Esophagus squamous epithelium (tissue), 5 donors: ENCODE results near the gene SMIM12. TPM values are rescaled to one million over a fixed set of nuclear protein-coding genes. Genes with fewer than 3 reads are reported as not detected.

Source experiments
- DNase-seq: peaks from one replicate; lab custom pipeline; 2025; lab: John Stamatoyannopoulos, UW
- H3K27ac ChIP-seq, 4 donors: fragments of 200-600 bp; sonication (generic); one replicate each; pipeline ENCODE4 v1.5.1; 2016 to 2019; ENCODE audit warnings: mild to moderate bottlenecking in 1 of 4
- H3K27me3 ChIP-seq, 4 donors: fragments of 200-600 bp; sonication (generic); 1 replicate in 3 of 4; 2 replicates in 1 of 4; pipeline versions ENCODE4 v1.5.1 to v1.6.0; 2017 to 2021; ENCODE audit warnings: antibody characterized with exemption in 1 of 4
- H3K36me3 ChIP-seq, 3 donors: fragments of 200-600 bp; sonication (generic); one replicate each; pipeline ENCODE4 v1.5.1; 2016 to 2019
- H3K4me1 ChIP-seq, 3 donors: fragments of 200-600 bp; sonication (generic); one replicate each; pipeline ENCODE4 v1.5.1; 2017 to 2019
- H3K4me3 ChIP-seq, 4 donors: fragments of 200-600 bp; sonication (generic); 1 replicate in 3 of 4; 2 replicates in 1 of 4; pipeline ENCODE4 v1.5.1; 2016 to 2019; ENCODE audit warnings: mild to moderate bottlenecking in 2 of 4, moderate library complexity in 1 of 4
- H3K9me3 ChIP-seq, 3 donors: fragments of 200-600 bp; sonication (generic); one replicate each; pipeline ENCODE4 v1.5.1; 2016 to 2019
- POLR2A ChIP-seq, 4 donors: fragments of 450-650 bp; IDR thresholded peaks; one replicate each; pipeline ENCODE4 v1.6.1; 2017; ENCODE audit warnings: antibody characterized with exemption in 4 of 4, mild to moderate bottlenecking in 4 of 4, moderate library complexity in 3 of 4
- WGBS, 2 donors: methylation state at CpG; one replicate each; pipeline ENCODE4 v1.1.5; 2018; 5-methylcytosine and 5-hydroxymethylcytosine counted together
- intact Hi-C: fragments of 100-400 bp; cut with DNase I; formaldehyde crosslinking; loops from one replicate; pipeline ENCODE4 v1.15.0; 2022
- total RNA-seq, 4 donors: library from RNA; depleted of rRNA; stranded (reverse); fragments of >200 nt; gene quantifications; one replicate each; pipeline ENCODE4 v1.1.0, GENCODE V29; 2016
- TF ChIP-seq, protein P1 (sequence below), 6 experiments: fragments of 450-650 bp in 4 of 6; fragments of 200-600 bp in 2 of 6; sonication (generic) in 2 of 6; IDR thresholded peaks; one replicate each; pipeline ENCODE4 v1.5.1; 2016 to 2019; ENCODE audit warnings: antibody characterized with exemption in 6 of 6, mild to moderate bottlenecking in 4 of 6, moderate library complexity in 4 of 6
- donor health status: DM: yes; HTN: yes; CAD: no.

The SMIM12 gene
- total RNA-seq, 4 donors from 2014 or later: 29.5 to 41.8 (median 36.0) TPM

GRCh38 chr1:34898330-34898761 is 38.8 kb upstream of the SMIM12 start:
- Histone ChIP-seq H3K4me3 (no peak overlapping the region), H3K27ac (no peak overlapping the region), H3K9me3 (peaks cover 0 to 4% (median 0%) of the 10 kb centered on the region in 3 donors), H3K27me3 (peaks cover 0 to 30% (median 0%) of the 10 kb centered on the region in 4 donors), H3K36me3 (no peaks in the 10 kb centered on the region), H3K4me1 (no peaks in the 10 kb centered on the region)
- intact Hi-C loops: no loop called here
- TF ChIP-seq, protein P1, sequence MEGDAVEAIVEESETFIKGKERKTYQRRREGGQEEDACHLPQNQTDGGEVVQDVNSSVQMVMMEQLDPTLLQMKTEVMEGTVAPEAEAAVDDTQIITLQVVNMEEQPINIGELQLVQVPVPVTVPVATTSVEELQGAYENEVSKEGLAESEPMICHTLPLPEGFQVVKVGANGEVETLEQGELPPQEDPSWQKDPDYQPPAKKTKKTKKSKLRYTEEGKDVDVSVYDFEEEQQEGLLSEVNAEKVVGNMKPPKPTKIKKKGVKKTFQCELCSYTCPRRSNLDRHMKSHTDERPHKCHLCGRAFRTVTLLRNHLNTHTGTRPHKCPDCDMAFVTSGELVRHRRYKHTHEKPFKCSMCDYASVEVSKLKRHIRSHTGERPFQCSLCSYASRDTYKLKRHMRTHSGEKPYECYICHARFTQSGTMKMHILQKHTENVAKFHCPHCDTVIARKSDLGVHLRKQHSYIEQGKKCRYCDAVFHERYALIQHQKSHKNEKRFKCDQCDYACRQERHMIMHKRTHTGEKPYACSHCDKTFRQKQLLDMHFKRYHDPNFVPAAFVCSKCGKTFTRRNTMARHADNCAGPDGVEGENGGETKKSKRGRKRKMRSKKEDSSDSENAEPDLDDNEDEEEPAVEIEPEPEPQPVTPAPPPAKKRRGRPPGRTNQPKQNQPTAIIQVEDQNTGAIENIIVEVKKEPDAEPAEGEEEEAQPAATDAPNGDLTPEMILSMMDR (IDR thresholded peaks at IDR 0.05): no peak
- TF ChIP-seq POLR2A (IDR thresholded peaks at IDR 0.05): no peak
- no peak for DNase-seq
- 14 to 15% methylated on average over 2 of the region's 2 CpGs for WGBS, 2 donors

GRCh38 chr1:34896612-34897011 is 37.1 kb upstream of the SMIM12 start:
- Histone ChIP-seq H3K9me3 (peaks cover 0 to 9% (median 0%) of the 10 kb centered on the region in 3 donors), H3K4me3 (no peak overlapping the region), H3K36me3 (no peaks in the 10 kb centered on the region), H3K4me1 (no peaks in the 10 kb centered on the region), H3K27ac (no peak overlapping the region), H3K27me3 (peaks cover 0 to 17% (median 0%) of the 10 kb centered on the region in 4 donors)
- intact Hi-C loops: no loop called here
- TF ChIP-seq, protein P1 (IDR thresholded peaks at IDR 0.05): no peak
- no peak for TF ChIP-seq POLR2A (IDR thresholded peaks at IDR 0.05)
- 36 to 60% methylated on average over 1 of the region's 1 CpG for WGBS, 2 donors
- DNase-seq: no peak

- H3K4me1 ChIP-seq: peaks cover 7 to 16% (median 14%) of the 10 kb centered on the region in 3 donors
- 40 to 50% methylated on average over 4 of the region's 4 CpGs for WGBS, 2 donors
- intact Hi-C loops: no loop called here
- peaks cover 0 to 64% (median 10%) of the 10 kb centered on the region in 4 donors for H3K27me3 ChIP-seq
- TF ChIP-seq POLR2A (IDR thresholded peaks at IDR 0.05): no peak
- TF ChIP-seq, protein P1 (IDR thresholded peaks at IDR 0.05): no peak
- no peak overlapping the region for H3K27ac ChIP-seq
- peaks cover 0 to 9% (median 0%) of the 10 kb centered on the region in 3 donors for H3K9me3 ChIP-seq
- DNase-seq: no peak
- H3K4me3 ChIP-seq: no peak overlapping the region
- H3K36me3 ChIP-seq: no peaks in the 10 kb centered on the region
These were observed 30.2 kb upstream of the SMIM12 start for GRCh38 chr1:34889705-34890104.

GRCh38 chr1:34887593-34887992 is 28.0 kb upstream of the SMIM12 start:
- H3K27me3 ChIP-seq: peaks cover 0 to 85% (median 10%) of the 10 kb centered on the region in 4 donors

More at GRCh38 chr1:34887593-34887992, 28.0 kb upstream of the SMIM12 start:
- Histone ChIP-seq H3K9me3 (peaks cover 0 to 4% (median 0%) of the 10 kb centered on the region in 3 donors), H3K27ac (no peak overlapping the region), H3K36me3 (no peaks in the 10 kb centered on the region), H3K4me3 (no peak overlapping the region), H3K4me1 (peaks cover 7 to 16% (median 14%) of the 10 kb centered on the region in 3 donors)
- TF ChIP-seq POLR2A (IDR thresholded peaks at IDR 0.05): no peak
- TF ChIP-seq, protein P1 (IDR thresholded peaks at IDR 0.05): no peak
- DNase-seq: no peak
- 93 to 96% methylated on average over 3 to 4 of the region's 4 CpGs for WGBS, 2 donors
- intact Hi-C loops: no loop called here
